ENCODE measurements around the gene PSMC3. TPM values are rescaled to one million over a fixed set of nuclear protein-coding genes. Genes with fewer than 3 reads are reported as not detected.

PSMC3 gene
- total RNA-seq, 1 experiment from 2014 or later: 181 TPM

DNA sequence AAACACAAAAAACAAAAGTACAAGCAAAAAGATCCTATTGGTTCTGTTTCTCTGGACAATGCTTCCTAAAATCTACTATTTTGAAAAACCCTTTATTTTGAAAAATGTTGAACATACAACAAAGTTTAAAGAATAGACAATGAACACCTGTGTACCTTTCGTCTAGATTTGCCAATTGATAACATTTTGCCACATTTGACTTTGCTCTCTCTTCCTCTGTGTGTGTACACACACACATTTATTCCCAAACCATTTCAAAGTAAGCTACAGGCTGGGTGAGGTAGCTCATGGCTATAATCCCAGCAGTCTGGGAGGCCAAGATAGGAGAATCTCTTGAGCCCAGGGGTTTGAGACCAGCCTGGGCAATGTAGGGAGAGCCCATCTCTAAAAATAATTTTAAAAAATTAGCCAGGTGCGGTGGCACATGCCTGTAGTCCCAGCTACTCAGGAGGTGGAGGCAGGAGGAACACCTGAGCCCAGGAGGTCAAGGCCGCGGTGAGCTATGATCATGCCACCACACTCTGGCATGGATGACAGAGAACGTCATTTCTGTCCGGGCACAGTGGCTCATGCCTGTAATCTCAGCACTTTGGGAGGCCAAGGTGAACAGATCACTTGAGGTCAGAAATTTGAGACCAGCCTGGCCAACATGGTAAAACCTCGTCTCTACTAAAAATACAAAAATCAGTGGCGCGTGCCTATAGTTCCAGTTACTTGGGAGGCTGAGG is 5.3 kb upstream of the PSMC3 start:
- intact Hi-C loops (cut with micrococcal nuclease; ENCODE audit: unreplicated experiment): no loop called here
- Histone ChIP-seq H3K27me3 (ENCODE audit: control insufficient read depth, insufficient read depth, low read length) (no peaks in the 10 kb centered on the region), H3K27ac (ENCODE audit: low read length) (no peak overlapping the region), H3K36me3 (ENCODE audit: control insufficient read depth, insufficient read depth, low read length) (no peaks in the 10 kb centered on the region), H3K4me1 (ENCODE audit: control insufficient read depth, insufficient read depth, low read length) (0 out of 2 replicates have a peak, but pooled peaks cover 2% of the 10 kb centered on the region), H3K9me3 (ENCODE audit: control insufficient read depth, insufficient read depth, low read depth, low read length) (no peaks in the 10 kb centered on the region), H3K4me3 (ENCODE audit: low read depth in 2 of 2, low read length in 2 of 2) (no peak overlapping the region)
- ATAC-seq: no peak
- ChIA-PET POLR2A (no interaction called here), CTCF (no interaction called here)
- in situ Hi-C loops (cut with HindIII; ENCODE audit: low pct_unique_long_range_greater_than_20kb, low sequenced_read_pairs): no loop called here
- DNase-seq (ENCODE audit: low read depth, low spot score): no peak
- TF ChIP-seq SIN3A (IDR thresholded peaks at IDR 0.05; ENCODE audit: borderline replicate concordance, insufficient read depth, low read depth, low read length) (no peak), TCF7L2 (IDR thresholded peaks at IDR 0.05; ENCODE audit: low read depth, low read length) (no peak), POLR2AphosphoS5 (IDR thresholded peaks at IDR 0.05; ENCODE audit: low read depth, low read length) (no peak)
- TF ChIP-seq, protein P1, sequence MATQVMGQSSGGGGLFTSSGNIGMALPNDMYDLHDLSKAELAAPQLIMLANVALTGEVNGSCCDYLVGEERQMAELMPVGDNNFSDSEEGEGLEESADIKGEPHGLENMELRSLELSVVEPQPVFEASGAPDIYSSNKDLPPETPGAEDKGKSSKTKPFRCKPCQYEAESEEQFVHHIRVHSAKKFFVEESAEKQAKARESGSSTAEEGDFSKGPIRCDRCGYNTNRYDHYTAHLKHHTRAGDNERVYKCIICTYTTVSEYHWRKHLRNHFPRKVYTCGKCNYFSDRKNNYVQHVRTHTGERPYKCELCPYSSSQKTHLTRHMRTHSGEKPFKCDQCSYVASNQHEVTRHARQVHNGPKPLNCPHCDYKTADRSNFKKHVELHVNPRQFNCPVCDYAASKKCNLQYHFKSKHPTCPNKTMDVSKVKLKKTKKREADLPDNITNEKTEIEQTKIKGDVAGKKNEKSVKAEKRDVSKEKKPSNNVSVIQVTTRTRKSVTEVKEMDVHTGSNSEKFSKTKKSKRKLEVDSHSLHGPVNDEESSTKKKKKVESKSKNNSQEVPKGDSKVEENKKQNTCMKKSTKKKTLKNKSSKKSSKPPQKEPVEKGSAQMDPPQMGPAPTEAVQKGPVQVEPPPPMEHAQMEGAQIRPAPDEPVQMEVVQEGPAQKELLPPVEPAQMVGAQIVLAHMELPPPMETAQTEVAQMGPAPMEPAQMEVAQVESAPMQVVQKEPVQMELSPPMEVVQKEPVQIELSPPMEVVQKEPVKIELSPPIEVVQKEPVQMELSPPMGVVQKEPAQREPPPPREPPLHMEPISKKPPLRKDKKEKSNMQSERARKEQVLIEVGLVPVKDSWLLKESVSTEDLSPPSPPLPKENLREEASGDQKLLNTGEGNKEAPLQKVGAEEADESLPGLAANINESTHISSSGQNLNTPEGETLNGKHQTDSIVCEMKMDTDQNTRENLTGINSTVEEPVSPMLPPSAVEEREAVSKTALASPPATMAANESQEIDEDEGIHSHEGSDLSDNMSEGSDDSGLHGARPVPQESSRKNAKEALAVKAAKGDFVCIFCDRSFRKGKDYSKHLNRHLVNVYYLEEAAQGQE (IDR thresholded peaks at IDR 0.05; ENCODE audit: insufficient read depth in 1 of 2, low read depth in 2 of 2, low read length in 1 of 2): no peak
- TF ChIP-seq, protein P2, sequence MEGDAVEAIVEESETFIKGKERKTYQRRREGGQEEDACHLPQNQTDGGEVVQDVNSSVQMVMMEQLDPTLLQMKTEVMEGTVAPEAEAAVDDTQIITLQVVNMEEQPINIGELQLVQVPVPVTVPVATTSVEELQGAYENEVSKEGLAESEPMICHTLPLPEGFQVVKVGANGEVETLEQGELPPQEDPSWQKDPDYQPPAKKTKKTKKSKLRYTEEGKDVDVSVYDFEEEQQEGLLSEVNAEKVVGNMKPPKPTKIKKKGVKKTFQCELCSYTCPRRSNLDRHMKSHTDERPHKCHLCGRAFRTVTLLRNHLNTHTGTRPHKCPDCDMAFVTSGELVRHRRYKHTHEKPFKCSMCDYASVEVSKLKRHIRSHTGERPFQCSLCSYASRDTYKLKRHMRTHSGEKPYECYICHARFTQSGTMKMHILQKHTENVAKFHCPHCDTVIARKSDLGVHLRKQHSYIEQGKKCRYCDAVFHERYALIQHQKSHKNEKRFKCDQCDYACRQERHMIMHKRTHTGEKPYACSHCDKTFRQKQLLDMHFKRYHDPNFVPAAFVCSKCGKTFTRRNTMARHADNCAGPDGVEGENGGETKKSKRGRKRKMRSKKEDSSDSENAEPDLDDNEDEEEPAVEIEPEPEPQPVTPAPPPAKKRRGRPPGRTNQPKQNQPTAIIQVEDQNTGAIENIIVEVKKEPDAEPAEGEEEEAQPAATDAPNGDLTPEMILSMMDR (IDR thresholded peaks at IDR 0.05): no peak
- BruUV-seq (replicated peaks): no TSS peak

DNA sequence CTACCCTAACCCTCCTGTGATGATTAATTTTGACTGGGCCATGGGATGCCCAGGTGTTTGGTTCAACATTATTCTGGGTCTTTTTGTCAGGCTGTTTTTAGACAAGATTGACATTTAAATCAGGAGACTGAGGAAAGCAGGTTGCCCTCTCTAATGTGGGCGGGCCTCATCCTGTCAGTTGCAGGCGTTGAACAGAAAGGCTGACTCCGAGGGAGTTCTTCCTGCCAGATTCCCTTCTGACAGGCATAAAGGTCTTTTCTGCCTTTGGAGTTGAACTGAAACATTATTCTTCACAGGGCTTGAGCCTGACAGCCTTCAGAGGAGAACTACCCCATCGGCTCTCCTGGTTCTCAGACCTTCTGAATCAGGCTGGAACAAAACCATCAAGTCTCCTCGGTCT is 4.3 kb upstream of the PSMC3 start:
- no peaks in the 10 kb centered on the region for H3K27me3 ChIP-seq (ENCODE audit: control insufficient read depth, insufficient read depth, low read length)
- 0 out of 2 replicates have a peak, but pooled peaks cover 2% of the 10 kb centered on the region for H3K4me1 ChIP-seq (ENCODE audit: control insufficient read depth, insufficient read depth, low read length)
- BruUV-seq (replicated peaks): no TSS peak
- POLR2A ChIA-PET: no interaction called here
- H3K36me3 ChIP-seq (ENCODE audit: control insufficient read depth, insufficient read depth, low read length): peaks cover 3% of the 10 kb centered on the region; the same call in 1 of the 2 replicates
- TF ChIP-seq POLR2AphosphoS5 (IDR thresholded peaks at IDR 0.05; ENCODE audit: low read depth, low read length): no peak
- TF ChIP-seq TCF7L2 (IDR thresholded peaks at IDR 0.05; ENCODE audit: low read depth, low read length): no peak
- no peak for TF ChIP-seq SIN3A (IDR thresholded peaks at IDR 0.05; ENCODE audit: borderline replicate concordance, insufficient read depth, low read depth, low read length)
- TF ChIP-seq, protein P1 (IDR thresholded peaks at IDR 0.05; ENCODE audit: insufficient read depth in 1 of 2, low read depth in 2 of 2, low read length in 1 of 2): no peak
- TF ChIP-seq, protein P2 (IDR thresholded peaks at IDR 0.05): no peak
- no peak overlapping the region for H3K27ac ChIP-seq (ENCODE audit: low read length)
- CTCF ChIA-PET: no interaction called here
- intact Hi-C loops (cut with micrococcal nuclease; ENCODE audit: unreplicated experiment) (no loop called here), in situ Hi-C loops (cut with HindIII; ENCODE audit: low pct_unique_long_range_greater_than_20kb, low sequenced_read_pairs) (no loop called here)
- H3K9me3 ChIP-seq (ENCODE audit: control insufficient read depth, insufficient read depth, low read depth, low read length): no peaks in the 10 kb centered on the region
- DNase-seq (ENCODE audit: low read depth, low spot score) (no peak), ATAC-seq (no peak)
- H3K4me3 ChIP-seq (ENCODE audit: low read depth in 2 of 2, low read length in 2 of 2): no peak overlapping the region
